ENCODE data around the gene SF3B6. TPM values are rescaled to one million over a fixed set of nuclear protein-coding genes. Genes with fewer than 3 reads are reported as not detected.
A peak's percentile ranks its signal among the peaks of the same experiment; 100 is the strongest.

The SF3B6 gene
- total and polyA plus RNA-seq, 9 of the 15 experiments (the other 6 are each of a cell fraction or from before 2014, with no cell fraction given): 146 to 591 (median 295) TPM

DNA sequence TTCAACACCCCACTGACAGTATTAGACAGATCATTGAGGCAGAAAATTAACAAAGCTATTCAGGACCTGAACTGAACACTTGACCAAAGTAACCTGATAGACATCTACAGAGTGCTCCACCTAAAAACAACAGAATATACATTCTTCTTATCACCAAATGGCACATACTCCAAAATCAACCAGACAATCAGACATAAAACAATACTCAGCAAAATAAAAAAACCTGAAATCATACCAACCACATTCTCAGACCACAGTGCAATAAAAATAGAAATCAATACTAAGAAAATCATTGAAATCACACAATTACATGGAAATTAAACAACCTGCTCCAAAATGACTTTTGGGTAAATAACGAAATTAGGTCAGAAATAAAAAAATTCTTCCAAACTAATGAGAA lies 31.2 kb upstream of the SF3B6 start:
- TF ChIP-seq, protein P1, sequence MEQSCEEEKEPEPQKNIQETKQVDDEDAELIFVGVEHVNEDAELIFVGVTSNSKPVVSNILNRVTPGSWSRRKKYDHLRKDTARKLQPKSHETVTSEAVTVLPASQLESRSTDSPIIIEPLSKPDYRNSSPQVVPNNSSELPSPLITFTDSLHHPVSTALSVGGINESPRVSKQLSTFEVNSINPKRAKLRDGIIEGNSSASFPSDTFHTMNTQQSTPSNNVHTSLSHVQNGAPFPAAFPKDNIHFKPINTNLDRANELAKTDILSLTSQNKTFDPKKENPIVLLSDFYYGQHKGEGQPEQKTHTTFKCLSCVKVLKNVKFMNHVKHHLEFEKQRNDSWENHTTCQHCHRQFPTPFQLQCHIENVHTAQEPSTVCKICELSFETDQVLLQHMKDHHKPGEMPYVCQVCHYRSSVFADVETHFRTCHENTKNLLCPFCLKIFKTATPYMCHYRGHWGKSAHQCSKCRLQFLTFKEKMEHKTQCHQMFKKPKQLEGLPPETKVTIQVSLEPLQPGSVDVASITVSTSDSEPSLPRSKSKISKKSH (CRISPR knock-in tag; IDR thresholded peaks at IDR 0.05): no peak
- peak; percentile 42; the same call in 1 of the 2 replicates for TF ChIP-seq MAFG (tag; conservative IDR thresholded peaks at IDR 0.05)
- TF ChIP-seq C11orf30 (IDR thresholded peaks at IDR 0.05; ENCODE audit: low read depth): peak; percentile 76; the same call in 1 of the 2 replicates
- TF ChIP-seq ZNF316 (IDR thresholded peaks at IDR 0.05): peak; percentile 90
- no peaks in the 10 kb centered on the region for H3K9me1 ChIP-seq (ENCODE audit: control insufficient read depth, insufficient read depth, low read length)
- no peak for FAIRE-seq
- no peak overlapping the region for H3K9ac ChIP-seq (ENCODE audit: insufficient read depth in 1 of 2, low read depth in 2 of 2, low read length in 2 of 2)
- ATAC-seq: no peak
- CTCF ChIA-PET (ENCODE audit: low intra/inter-chr PET ratio): interaction anchor here (0.5 kb wide), 1 partner anchor 12 kb away, joined by 3 read pairs; no protein-coding TSS in a partner anchor
- no peaks in the 10 kb centered on the region for H3K9me3 ChIP-seq (replicated peaks; ENCODE audit: control insufficient read depth, insufficient read depth, low read depth, low read length)
- H3K27ac ChIP-seq (ENCODE audit: extremely low read depth, low read depth, low read length): no peak overlapping the region
- H4K20me1 ChIP-seq (replicated peaks; ENCODE audit: control insufficient read depth, insufficient read depth, low read length): no peaks in the 10 kb centered on the region
- DNase-seq (ENCODE audit: extremely low read depth in 1 of 4, low spot score in 3 of 4): no peak
- no peak overlapping the region for H2AFZ ChIP-seq (ENCODE audit: low read depth, low read length)
- H3K4me1 ChIP-seq (replicated peaks in 1 of 2; ENCODE audit: control insufficient read depth in 2 of 2, insufficient read depth in 2 of 2, low read length in 2 of 2): peaks cover 8 to 14% of the 10 kb centered on the region in 2 experiments; a peak in 3 of 5 replicates
- no peak overlapping the region for H3K4me3 ChIP-seq
- POLR2A ChIA-PET: interaction anchor here (0.6 kb wide), 1 partner anchor 59 kb away, joined by 3 read pairs; no protein-coding TSS in a partner anchor
- intact Hi-C loops (cut with micrococcal nuclease) (no loop called here), in situ Hi-C loops (cut with MboI) (no loop called here)
- no peak overlapping the region for H3K4me2 ChIP-seq (ENCODE audit: insufficient read depth, low read length)
- H3K27me3 ChIP-seq (ENCODE audit: control insufficient read depth in 2 of 2, insufficient read depth in 2 of 2, low read length in 2 of 2): peaks cover 0 to 6% of the 10 kb centered on the region in 2 experiments; a peak in 1 of 5 replicates
- H3K79me2 ChIP-seq (ENCODE audit: control insufficient read depth, insufficient read depth, low read length): no peaks in the 10 kb centered on the region
- no peaks in the 10 kb centered on the region for H3K36me3 ChIP-seq (ENCODE audit: control insufficient read depth, insufficient read depth, low read length)
- no TSS peak for BruUV-seq (replicated peaks)
- 6% methylated on average over 1 of the region's 1 CpG for WGBS (ENCODE audit: insufficient coverage, low coverage, missing lambda C conversion rate)

DNA sequence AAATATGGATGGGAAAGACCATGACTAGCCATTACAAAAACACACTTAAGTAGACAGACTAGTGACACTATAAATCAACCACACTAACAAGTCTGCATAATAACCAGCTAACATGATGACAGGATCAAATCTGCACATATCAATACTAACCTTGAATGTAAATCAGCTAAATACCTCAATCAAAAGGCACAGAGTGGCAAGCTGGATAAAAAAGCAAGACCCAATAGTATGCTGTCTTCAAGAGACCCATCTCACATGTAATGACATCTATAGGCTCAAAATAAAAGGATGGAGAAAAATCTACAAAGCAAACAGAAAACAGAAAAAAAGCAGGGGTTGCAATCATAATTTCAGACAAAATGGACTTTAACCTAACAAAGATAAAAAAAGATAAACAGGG lies 30.7 kb upstream of the SF3B6 start:
- Histone ChIP-seq H2AFZ (ENCODE audit: low read depth, low read length) (no peak overlapping the region), H3K27ac (ENCODE audit: extremely low read depth, low read depth, low read length) (no peak overlapping the region), H3K36me3 (ENCODE audit: control insufficient read depth, insufficient read depth, low read length) (no peaks in the 10 kb centered on the region), H3K4me3 (no peak overlapping the region), H3K9ac (ENCODE audit: insufficient read depth in 1 of 2, low read depth in 2 of 2, low read length in 2 of 2) (no peak overlapping the region), H3K79me2 (ENCODE audit: control insufficient read depth, insufficient read depth, low read length) (no peaks in the 10 kb centered on the region), H3K4me1 (replicated peaks in 1 of 2; ENCODE audit: control insufficient read depth in 2 of 2, insufficient read depth in 2 of 2, low read length in 2 of 2) (peaks cover 8 to 14% of the 10 kb centered on the region in 2 experiments; a peak in 3 of 5 replicates), H3K4me2 (ENCODE audit: insufficient read depth, low read length) (no peak overlapping the region), H3K27me3 (ENCODE audit: control insufficient read depth in 2 of 2, insufficient read depth in 2 of 2, low read length in 2 of 2) (peaks cover 0 to 6% of the 10 kb centered on the region in 2 experiments; a peak in 1 of 5 replicates), H4K20me1 (replicated peaks; ENCODE audit: control insufficient read depth, insufficient read depth, low read length) (no peaks in the 10 kb centered on the region), H3K9me1 (ENCODE audit: control insufficient read depth, insufficient read depth, low read length) (no peaks in the 10 kb centered on the region), H3K9me3 (replicated peaks; ENCODE audit: control insufficient read depth, insufficient read depth, low read depth, low read length) (no peaks in the 10 kb centered on the region)
- ATAC-seq: no peak
- no TSS peak for BruUV-seq (replicated peaks)
- intact Hi-C loops (cut with micrococcal nuclease): no loop called here
- no peak for DNase-seq (ENCODE audit: extremely low read depth in 1 of 4, low spot score in 3 of 4)
- POLR2A ChIA-PET: interaction anchor here (0.6 kb wide), 2 partner anchors 59 to 930 kb away, joined by 3 read pairs; no protein-coding TSS in a partner anchor
- in situ Hi-C loops (cut with MboI): no loop called here
- CTCF ChIA-PET (ENCODE audit: low intra/inter-chr PET ratio): interaction anchor here (0.5 kb wide), 1 partner anchor 11 kb away, joined by 3 read pairs; no protein-coding TSS in a partner anchor
- TF ChIP-seq RBM39 (optimal IDR thresholded peaks at IDR 0.05; ENCODE audit: low read depth, low read length) (no peak), RAD21 (CRISPR knock-in tag; conservative IDR thresholded peaks at IDR 0.05 in 1 of 2, IDR thresholded peaks at IDR 0.05 in 1 of 2) (no peak), RHOXF2B (CRISPR knock-in tag; conservative IDR thresholded peaks at IDR 0.05) (no peak), EHMT2 (IDR thresholded peaks at IDR 0.05) (no peak), ELF2 (CRISPR knock-in tag; IDR thresholded peaks at IDR 0.05) (no peak), ZZZ3 (IDR thresholded peaks at IDR 0.05) (no peak)
- TF ChIP-seq, protein P2, sequence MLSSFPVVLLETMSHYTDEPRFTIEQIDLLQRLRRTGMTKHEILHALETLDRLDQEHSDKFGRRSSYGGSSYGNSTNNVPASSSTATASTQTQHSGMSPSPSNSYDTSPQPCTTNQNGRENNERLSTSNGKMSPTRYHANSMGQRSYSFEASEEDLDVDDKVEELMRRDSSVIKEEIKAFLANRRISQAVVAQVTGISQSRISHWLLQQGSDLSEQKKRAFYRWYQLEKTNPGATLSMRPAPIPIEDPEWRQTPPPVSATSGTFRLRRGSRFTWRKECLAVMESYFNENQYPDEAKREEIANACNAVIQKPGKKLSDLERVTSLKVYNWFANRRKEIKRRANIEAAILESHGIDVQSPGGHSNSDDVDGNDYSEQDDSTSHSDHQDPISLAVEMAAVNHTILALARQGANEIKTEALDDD (IDR thresholded peaks at IDR 0.05): no peak
- FAIRE-seq: no peak

All from K562 (cell line).